IMR-90 (cell line): ENCODE results near the gene TRMT10B.

Experiments used
- CEBPB ChIP-seq: IDR thresholded peaks from 2 replicates; pipeline ENCODE4 v1.6.1; 2012; ENCODE audit warnings: low read depth, low read length, improper control_type of control experiment
- MAFK ChIP-seq: IDR thresholded peaks from 2 replicates; pipeline ENCODE4 v1.6.1; 2012; ENCODE audit warnings: low read depth, low read length, improper control_type of control experiment
- MXI1 ChIP-seq: IDR thresholded peaks from 2 replicates; pipeline ENCODE4 v1.6.1; 2012; ENCODE audit warnings: low read depth, mild to moderate bottlenecking, low read length, moderate library complexity, borderline replicate concordance
- POLR2A ChIP-seq: IDR thresholded peaks from 2 replicates; pipeline ENCODE4 v1.6.1; 2012; ENCODE audit warnings: mild to moderate bottlenecking, low read depth, low read length
- RAD21 ChIP-seq: IDR thresholded peaks from 2 replicates; pipeline ENCODE4 v1.6.1; 2012; ENCODE audit warnings: low read length, improper control_type of control experiment
- RCOR1 ChIP-seq: IDR thresholded peaks from 2 replicates; pipeline ENCODE4 v1.6.1; 2012; ENCODE audit warnings: mild to moderate bottlenecking, low read length, improper control_type of control experiment; ENCODE audit not compliant: insufficient replicate concordance
- RFX5 ChIP-seq: IDR thresholded peaks from 2 replicates; pipeline ENCODE4 v1.8.0; 2012; ENCODE audit warnings: low read depth, mild to moderate bottlenecking, low read length, moderate library complexity
- SMC3 ChIP-seq: fragments of 150-350 bp; IDR thresholded peaks from 2 replicates; pipeline ENCODE4 v1.6.1; 2016; ENCODE audit warnings: low read depth, mild to moderate bottlenecking, antibody characterized with exemption, low read length, moderate library complexity
- TF ChIP-seq, protein P1 (sequence below): conservative IDR thresholded peaks from 2 replicates; pipeline ENCODE4 v1.5.1; 2012; ENCODE audit warnings: mild to moderate bottlenecking, low read depth, low read length, improper control_type of control experiment
- TF ChIP-seq, protein P2 (sequence below): fragments of 150-350 bp; IDR thresholded peaks from 2 replicates; pipeline ENCODE4 v1.6.1; 2016; ENCODE audit warnings: low read depth, mild to moderate bottlenecking, low read length, moderate library complexity, borderline replicate concordance

DNA sequence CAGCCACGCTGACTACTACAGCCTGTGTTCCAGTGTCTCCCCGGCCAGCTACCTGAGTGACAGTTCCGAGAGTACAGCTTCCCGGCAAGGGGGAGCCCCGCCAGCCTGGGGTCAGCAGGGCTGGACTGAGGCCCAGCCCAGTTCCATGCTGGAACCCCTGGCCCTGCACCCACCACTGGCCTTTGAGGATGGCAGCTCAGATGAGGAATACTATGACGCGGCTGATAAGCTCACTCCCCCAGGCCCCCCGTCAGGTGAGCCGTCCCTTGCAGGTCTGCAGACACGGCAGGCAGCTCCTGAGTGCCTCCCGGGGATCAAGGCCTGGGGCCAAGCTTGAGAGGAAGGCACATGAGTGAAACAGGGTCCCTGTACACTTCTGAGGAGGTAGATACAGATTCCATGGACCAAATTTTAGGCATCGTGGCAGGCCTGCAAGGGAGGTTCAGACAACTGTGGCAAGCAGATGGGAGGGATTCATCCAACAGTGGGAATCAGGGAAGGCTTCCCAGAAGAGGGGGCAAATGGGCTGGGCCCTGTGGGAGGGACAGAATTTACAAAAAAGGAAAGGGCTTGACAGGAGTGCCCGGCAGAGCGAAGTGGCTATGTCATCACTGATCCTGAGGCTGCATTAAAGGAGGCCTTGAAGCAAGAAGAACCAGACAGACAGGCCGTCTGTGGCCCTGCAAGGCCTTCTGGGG lies 12.8 kb upstream of the TRMT10B start:
- TF ChIP-seq MAFK (no peak), POLR2A (no peak), RAD21 (no peak), RCOR1 (no peak), CEBPB (no peak), MXI1 (no peak), RFX5 (no peak), SMC3 (no peak)
- TF ChIP-seq, protein P1, sequence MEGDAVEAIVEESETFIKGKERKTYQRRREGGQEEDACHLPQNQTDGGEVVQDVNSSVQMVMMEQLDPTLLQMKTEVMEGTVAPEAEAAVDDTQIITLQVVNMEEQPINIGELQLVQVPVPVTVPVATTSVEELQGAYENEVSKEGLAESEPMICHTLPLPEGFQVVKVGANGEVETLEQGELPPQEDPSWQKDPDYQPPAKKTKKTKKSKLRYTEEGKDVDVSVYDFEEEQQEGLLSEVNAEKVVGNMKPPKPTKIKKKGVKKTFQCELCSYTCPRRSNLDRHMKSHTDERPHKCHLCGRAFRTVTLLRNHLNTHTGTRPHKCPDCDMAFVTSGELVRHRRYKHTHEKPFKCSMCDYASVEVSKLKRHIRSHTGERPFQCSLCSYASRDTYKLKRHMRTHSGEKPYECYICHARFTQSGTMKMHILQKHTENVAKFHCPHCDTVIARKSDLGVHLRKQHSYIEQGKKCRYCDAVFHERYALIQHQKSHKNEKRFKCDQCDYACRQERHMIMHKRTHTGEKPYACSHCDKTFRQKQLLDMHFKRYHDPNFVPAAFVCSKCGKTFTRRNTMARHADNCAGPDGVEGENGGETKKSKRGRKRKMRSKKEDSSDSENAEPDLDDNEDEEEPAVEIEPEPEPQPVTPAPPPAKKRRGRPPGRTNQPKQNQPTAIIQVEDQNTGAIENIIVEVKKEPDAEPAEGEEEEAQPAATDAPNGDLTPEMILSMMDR, result no peak
- TF ChIP-seq, protein P2, sequence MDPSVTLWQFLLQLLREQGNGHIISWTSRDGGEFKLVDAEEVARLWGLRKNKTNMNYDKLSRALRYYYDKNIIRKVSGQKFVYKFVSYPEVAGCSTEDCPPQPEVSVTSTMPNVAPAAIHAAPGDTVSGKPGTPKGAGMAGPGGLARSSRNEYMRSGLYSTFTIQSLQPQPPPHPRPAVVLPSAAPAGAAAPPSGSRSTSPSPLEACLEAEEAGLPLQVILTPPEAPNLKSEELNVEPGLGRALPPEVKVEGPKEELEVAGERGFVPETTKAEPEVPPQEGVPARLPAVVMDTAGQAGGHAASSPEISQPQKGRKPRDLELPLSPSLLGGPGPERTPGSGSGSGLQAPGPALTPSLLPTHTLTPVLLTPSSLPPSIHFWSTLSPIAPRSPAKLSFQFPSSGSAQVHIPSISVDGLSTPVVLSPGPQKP, result no peak
